ENCODE results near the gene ACACB.
A peak's percentile ranks its signal among the peaks of the same experiment; 100 is the strongest.

Gene ACACB

DNA sequence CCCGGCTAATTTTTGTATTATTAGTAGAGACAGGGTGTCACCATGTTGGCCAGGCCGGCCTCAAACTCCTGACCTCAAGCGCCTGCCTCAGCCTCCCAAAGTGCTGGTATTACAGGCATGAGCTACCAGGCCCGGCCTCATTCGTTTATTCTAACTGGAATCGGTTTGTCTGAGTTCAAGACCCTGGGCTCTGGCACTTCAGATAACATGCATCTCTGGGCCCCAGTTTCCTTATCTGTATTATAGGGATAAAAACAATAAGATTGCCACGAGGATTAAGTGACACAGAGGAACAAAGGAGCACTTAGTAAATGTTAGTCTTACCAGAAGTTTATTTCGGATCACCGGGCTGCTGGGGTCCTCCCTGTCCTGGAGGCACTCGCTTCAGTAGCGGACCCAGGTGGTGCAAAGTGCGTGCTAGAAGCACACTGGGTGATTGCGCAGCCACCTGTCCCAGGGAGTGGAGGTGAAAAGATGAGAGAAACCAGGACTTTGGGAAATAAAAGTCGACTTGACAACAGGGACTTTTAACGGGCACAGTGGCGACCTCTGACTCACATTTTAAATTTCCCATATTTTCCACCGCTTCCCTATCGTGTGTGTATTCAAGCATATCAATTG, 37.5 kb downstream of the ACACB start:
- no peak for DNase-seq
- Histone ChIP-seq H3K36me3 (no peaks in the 10 kb centered on the region), H3K4me3 (ENCODE audit: low read depth, low read length) (peak overlapping the region; percentile 83), H3K27me3 (no peaks in the 10 kb centered on the region), H3K9me3 (no peaks in the 10 kb centered on the region), H3K4me1 (no peaks in the 10 kb centered on the region)
- TF ChIP-seq, protein P1, sequence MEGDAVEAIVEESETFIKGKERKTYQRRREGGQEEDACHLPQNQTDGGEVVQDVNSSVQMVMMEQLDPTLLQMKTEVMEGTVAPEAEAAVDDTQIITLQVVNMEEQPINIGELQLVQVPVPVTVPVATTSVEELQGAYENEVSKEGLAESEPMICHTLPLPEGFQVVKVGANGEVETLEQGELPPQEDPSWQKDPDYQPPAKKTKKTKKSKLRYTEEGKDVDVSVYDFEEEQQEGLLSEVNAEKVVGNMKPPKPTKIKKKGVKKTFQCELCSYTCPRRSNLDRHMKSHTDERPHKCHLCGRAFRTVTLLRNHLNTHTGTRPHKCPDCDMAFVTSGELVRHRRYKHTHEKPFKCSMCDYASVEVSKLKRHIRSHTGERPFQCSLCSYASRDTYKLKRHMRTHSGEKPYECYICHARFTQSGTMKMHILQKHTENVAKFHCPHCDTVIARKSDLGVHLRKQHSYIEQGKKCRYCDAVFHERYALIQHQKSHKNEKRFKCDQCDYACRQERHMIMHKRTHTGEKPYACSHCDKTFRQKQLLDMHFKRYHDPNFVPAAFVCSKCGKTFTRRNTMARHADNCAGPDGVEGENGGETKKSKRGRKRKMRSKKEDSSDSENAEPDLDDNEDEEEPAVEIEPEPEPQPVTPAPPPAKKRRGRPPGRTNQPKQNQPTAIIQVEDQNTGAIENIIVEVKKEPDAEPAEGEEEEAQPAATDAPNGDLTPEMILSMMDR (IDR thresholded peaks at IDR 0.05; ENCODE audit: low read depth, low read length) = no peak

DNA sequence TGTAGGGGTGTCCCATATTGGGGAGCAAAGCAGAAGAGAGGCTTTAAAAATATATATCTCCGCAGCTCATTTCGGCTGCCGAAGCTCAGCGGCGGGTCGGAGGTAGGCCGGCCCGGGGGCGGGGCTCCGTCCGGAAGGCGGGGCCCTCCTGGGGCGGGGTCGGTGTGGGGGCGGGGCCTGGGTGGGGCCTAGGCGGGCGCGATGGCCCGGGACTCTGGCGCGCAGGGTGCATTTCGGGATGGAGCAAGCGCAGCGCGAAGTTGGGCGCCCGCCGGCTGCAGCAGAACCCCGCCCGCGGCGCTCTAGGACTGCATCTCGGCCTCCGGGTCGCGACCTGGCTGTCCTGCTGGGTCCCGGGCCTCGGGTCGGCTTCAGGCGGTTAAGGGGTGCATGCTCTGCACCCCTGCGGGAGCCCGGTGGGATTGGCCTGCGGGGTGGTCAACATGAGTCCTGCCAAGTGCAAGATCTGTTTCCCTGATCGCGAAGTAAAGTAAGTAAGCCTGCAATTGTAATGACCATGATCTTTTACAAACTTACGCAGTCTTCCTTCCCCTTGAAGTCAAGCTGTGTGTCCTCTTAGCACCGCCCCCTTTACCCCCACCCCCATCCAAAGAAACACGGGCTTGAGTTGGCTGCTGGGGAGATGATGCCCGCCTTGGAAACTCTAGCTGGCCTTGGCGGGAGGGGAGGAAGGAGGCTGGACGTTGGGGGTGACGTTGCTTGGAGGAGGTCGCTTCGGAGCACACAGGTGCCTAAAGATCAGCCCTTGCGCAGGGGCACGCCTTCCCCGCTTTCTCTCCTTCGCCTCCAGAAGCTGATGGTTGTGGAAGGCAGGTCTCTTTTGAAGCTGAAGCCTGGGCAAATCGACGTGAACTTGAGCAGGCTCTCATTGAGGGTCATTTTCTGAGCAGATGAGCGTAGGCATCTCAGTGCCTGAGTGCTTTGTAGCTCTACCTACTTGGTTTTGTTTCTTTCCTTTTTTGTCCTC, 38.4 kb downstream of the ACACB start:
- Histone ChIP-seq H3K27me3 (no peaks in the 10 kb centered on the region), H3K4me1 (no peaks in the 10 kb centered on the region), H3K36me3 (no peaks in the 10 kb centered on the region), H3K9me3 (no peaks in the 10 kb centered on the region), H3K4me3 (ENCODE audit: low read depth, low read length) (peak overlapping the region; percentile 83)
- peak; percentile 84 for DNase-seq
- TF ChIP-seq, protein P1 (IDR thresholded peaks at IDR 0.05; ENCODE audit: low read depth, low read length) = no peak

DNA sequence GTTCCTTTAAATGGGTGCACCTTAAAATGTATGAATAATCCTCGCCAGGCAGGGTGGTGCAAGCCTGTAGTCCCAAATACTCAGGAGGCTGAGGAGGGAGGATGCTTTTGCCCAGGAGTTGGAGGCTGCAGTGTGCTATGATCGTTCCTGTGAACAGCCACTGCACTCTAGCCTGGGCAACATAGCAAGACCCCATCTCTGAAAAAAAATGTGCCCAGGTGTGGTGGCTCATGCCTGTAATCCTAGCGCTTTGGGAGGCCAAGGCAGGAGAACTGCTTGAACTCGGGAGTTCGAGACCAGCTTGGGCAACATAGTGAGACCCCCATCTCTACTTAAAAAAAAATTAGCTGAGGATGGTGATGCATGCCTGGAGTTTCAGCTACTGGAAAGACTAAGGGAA, 39.6 kb downstream of the ACACB start:
- H3K9me3 ChIP-seq = no peaks in the 10 kb centered on the region
- DNase-seq = no peak
- H3K4me3 ChIP-seq (ENCODE audit: low read depth, low read length) = no peak overlapping the region
- H3K4me1 ChIP-seq = no peaks in the 10 kb centered on the region
- H3K36me3 ChIP-seq = no peaks in the 10 kb centered on the region
- TF ChIP-seq, protein P1 (IDR thresholded peaks at IDR 0.05; ENCODE audit: low read depth, low read length) = no peak
- no peaks in the 10 kb centered on the region for H3K27me3 ChIP-seq

DNA sequence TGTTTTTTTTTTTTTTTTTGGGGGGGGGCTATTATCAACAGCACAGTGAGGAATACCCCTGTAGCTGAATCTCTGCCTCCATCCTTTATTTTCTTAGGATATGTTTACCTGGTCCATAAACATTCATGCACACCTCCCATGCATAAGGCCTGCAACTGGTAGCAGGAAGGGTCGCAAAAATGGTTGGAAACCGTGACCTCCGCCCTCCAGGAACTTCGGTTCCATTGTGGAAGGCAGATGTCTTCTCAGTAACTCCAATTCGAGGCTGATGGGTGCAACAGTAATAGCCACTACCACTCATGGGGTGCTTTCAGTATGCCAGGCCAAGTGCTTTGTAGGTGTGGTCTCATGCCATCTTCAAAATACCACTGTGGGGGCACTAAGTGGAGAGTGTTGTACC, 40.2 kb downstream of the ACACB start:
- TF ChIP-seq, protein P1 (IDR thresholded peaks at IDR 0.05; ENCODE audit: low read depth, low read length) = no peak
- H3K36me3 ChIP-seq = no peaks in the 10 kb centered on the region
- H3K9me3 ChIP-seq = no peaks in the 10 kb centered on the region
- H3K4me3 ChIP-seq (ENCODE audit: low read depth, low read length) = no peak overlapping the region
- no peak for DNase-seq
- no peaks in the 10 kb centered on the region for H3K4me1 ChIP-seq
- no peaks in the 10 kb centered on the region for H3K27me3 ChIP-seq

DNA sequence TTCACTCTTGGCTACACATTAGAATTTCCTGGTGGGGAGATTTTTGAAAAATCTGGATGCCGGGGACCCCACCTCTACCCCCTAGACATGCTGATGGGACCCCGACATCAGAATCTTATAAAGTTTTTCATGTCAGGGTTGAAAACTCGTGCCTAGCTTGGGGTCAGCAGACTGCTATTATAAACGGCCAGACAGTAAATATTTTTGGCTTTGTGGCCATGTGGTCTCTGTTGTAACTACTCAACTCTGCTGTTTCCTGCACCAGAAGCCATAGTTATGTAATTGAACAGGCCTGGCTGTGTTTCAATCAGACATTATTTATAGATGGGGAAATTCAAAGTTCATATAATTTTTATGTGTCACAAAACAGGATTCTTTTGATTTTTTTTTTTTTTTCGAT, 41.6 kb downstream of the ACACB start:
- Histone ChIP-seq H3K4me3 (ENCODE audit: low read depth, low read length) (no peak overlapping the region), H3K9me3 (no peaks in the 10 kb centered on the region), H3K36me3 (no peaks in the 10 kb centered on the region), H3K4me1 (no peaks in the 10 kb centered on the region), H3K27me3 (no peaks in the 10 kb centered on the region)
- no peak for DNase-seq
- TF ChIP-seq, protein P1 (IDR thresholded peaks at IDR 0.05; ENCODE audit: low read depth, low read length) = no peak

DNA sequence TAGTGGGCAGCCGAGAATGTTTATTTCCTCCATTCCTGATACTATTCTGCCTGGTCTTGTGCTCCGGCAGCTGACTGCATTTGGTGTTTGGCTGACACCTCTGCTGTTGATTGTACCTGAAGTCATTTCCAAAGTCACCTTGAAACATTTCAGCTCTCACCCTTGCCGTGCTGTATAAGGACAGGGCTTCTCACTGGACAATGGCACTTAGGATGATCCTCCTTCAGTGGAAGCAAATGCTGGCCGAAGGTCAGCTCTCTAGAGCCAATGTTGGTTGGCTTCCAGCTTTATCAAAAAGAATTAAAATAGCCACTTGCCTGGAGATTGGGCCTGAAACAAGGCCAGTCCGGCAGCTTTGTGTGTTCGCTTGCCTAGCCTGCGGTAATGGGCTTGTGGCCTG, 44.0 kb downstream of the ACACB start:
- H3K4me1 ChIP-seq = no peaks in the 10 kb centered on the region
- no peaks in the 10 kb centered on the region for H3K27me3 ChIP-seq
- H3K9me3 ChIP-seq = no peaks in the 10 kb centered on the region
- DNase-seq = no peak
- H3K36me3 ChIP-seq = no peaks in the 10 kb centered on the region
- TF ChIP-seq, protein P1 (IDR thresholded peaks at IDR 0.05; ENCODE audit: low read depth, low read length) = no peak
- H3K4me3 ChIP-seq (ENCODE audit: low read depth, low read length) = no peak overlapping the region

Measured in BE2C (cell line).